AG09309 (cell line): ENCODE measurements around the gene TCP11L2.

Experiments used
- DNase-seq: peaks from one replicate; pipeline ENCODE4 v3.0.0-alpha.2; 2010; ENCODE audit warnings: low read depth
- H3K4me3 ChIP-seq: 2 replicates; pipeline ENCODE4 v1.5.1; 2011; ENCODE audit warnings: mild to moderate bottlenecking, low read depth, low read length, moderate library complexity; ENCODE audit not compliant: control insufficient read depth
- TF ChIP-seq, protein P1 (sequence below): IDR thresholded peaks from 2 replicates; pipeline ENCODE4 v1.5.1; 2011; ENCODE audit warnings: mild to moderate bottlenecking, low read depth, low read length, inconsistent platforms; ENCODE audit not compliant: insufficient read depth, control insufficient read depth; ENCODE audit errors: missing control alignments

TCP11L2 gene

GRCh38 chr12:106344131-106344530, 41.6 kb downstream of the TCP11L2 start:
- TF ChIP-seq, protein P1, sequence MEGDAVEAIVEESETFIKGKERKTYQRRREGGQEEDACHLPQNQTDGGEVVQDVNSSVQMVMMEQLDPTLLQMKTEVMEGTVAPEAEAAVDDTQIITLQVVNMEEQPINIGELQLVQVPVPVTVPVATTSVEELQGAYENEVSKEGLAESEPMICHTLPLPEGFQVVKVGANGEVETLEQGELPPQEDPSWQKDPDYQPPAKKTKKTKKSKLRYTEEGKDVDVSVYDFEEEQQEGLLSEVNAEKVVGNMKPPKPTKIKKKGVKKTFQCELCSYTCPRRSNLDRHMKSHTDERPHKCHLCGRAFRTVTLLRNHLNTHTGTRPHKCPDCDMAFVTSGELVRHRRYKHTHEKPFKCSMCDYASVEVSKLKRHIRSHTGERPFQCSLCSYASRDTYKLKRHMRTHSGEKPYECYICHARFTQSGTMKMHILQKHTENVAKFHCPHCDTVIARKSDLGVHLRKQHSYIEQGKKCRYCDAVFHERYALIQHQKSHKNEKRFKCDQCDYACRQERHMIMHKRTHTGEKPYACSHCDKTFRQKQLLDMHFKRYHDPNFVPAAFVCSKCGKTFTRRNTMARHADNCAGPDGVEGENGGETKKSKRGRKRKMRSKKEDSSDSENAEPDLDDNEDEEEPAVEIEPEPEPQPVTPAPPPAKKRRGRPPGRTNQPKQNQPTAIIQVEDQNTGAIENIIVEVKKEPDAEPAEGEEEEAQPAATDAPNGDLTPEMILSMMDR: no peak
- DNase-seq: no peak
- H3K4me3 ChIP-seq: no peak overlapping the region

DNA sequence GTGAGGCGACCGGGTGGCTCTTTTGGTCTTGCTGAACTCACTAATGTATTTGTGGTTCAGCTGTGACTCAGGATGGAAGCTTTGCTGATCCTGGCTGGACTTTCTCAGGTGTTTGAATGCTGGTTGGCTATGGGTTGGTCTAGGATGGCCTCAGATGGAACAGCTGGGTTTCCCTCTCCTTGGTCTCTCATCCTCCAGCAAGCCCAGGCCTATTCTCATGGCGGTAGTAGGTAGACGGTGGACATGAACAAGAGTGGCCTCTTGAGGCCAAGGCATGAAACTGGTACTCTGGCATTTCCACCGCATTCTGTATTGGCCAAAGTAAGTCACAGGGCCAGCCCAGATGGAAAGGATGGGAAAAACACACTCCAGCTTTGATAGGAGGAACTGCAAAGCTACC, 43.2 kb downstream of the TCP11L2 start:
- TF ChIP-seq, protein P1: peak; percentile 44
- no peak for DNase-seq
- H3K4me3 ChIP-seq: no peak overlapping the region

- TF ChIP-seq, protein P1: no peak
These were observed 45.9 kb downstream of the TCP11L2 start for GRCh38 chr12:106348411-106348810.

GRCh38 chr12:106353175-106353574, 50.6 kb downstream of the TCP11L2 start:
- no peak overlapping the region for H3K4me3 ChIP-seq
- TF ChIP-seq, protein P1: no peak
- no peak for DNase-seq

More at GRCh38 chr12:106348411-106348810, 45.9 kb downstream of the TCP11L2 start:
- DNase-seq: no peak
- H3K4me3 ChIP-seq: no peak overlapping the region

GRCh38 chr12:106357549-106358395, 55.2 kb downstream of the TCP11L2 start, which contains the start of gene POLR3B:
TSS of gene POLR3B (plus strand) at chr12:106357748. CDS start at chr12:106357880, 132 bp downstream.
- DNase-seq: peak; percentile 87
- TF ChIP-seq, protein P1: peak; percentile 91
- peak within 1 kb of the TSS; percentile 83 for H3K4me3 ChIP-seq

DNA sequence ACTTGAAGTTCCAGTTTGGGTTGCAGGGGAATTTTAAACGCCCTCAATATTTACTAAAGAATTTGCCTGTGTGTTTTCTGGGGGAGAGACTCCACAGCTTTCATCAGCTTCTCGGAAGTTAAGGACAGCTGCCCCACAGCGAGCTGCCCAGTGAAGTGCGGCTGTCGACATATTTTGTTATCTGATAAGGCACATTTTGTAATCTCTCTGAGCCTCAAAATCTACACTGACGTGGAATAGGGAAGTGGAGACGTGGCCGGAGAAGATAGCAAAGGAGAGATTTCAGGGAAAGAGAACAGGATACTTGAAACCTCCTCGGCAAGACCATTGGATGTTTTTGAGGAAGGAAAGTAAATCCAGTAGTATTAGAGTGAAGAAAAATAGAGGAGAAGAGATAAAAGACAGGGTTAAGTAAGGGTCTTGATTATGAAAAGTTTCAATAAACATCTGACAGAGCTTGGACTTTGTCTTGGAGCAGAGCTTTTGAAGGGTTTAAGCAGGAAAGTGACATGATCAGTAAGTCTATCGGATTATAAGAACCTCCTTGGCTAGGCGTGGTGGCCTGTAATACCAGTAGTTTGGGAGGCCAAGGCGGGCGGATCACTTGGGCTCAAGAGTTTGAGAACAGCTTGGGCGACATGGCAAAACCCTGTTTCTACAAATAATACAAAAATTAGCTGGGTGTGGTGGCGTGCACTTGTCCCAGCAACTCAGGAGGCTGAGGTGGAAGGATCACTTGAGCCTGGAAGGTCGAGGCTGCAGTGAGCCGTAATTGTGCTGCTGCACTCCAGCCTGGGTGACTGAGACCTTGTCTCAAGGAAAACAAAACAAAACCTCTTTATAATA, 56.1 kb downstream of the TCP11L2 start:
- TF ChIP-seq, protein P1: no peak
- peak; percentile 55 for DNase-seq
- H3K4me3 ChIP-seq: peak overlapping the region; percentile 83
